ENCODE measurements around the gene CMTM6. TPM values are rescaled to one million over a fixed set of nuclear protein-coding genes. Genes with fewer than 3 reads are reported as not detected.

Gene CMTM6
- total and polyA plus RNA-seq, 10 of the 15 experiments (the other 5 are each of a cell fraction or from before 2014, with no cell fraction given) = 27.1 to 97.3 (median 61.4) TPM

- ChIA-PET CTCF (interaction anchor here (0.7 to 5.7 kb wide), 23 partner anchors 10 to 294 kb away, joined by 3 to 201 read pairs (median 5); partner anchors contain the start of genes CMTM6 and CNOT10), RAD21 (ENCODE audit: unreplicated experiment) (interaction anchor here (0.8 to 5.5 kb wide), 23 partner anchors 10 to 179 kb away, joined by 3 to 121 read pairs (median 7); partner anchors contain the start of genes CMTM6 and CMTM7), POLR2A (interaction anchor here (0.6 to 2.0 kb wide), 8 partner anchors 14 to 45 kb away, joined by 3 to 5 read pairs (median 4); no protein-coding TSS in a partner anchor), SMC1A (ENCODE audit: uncharacterized antibody, unreplicated experiment) (interaction anchor here (0.6 to 6.0 kb wide), 25 partner anchors 8 to 215 kb away, joined by 3 to 106 read pairs (median 6); partner anchors contain the start of genes CMTM6, CMTM7, CNOT10 and DYNC1LI1)
- intact Hi-C loops (cut with micrococcal nuclease; ENCODE audit: unreplicated experiment) = no loop called here
- TF ChIP-seq NR2F1 (conservative IDR thresholded peaks at IDR 0.05) = no peak
- peak; percentile 5; the same call in 1 of the 2 replicates for TF ChIP-seq FOXM1 (IDR thresholded peaks at IDR 0.05; ENCODE audit: low read depth, low read length)
- TF ChIP-seq SMARCA5 (IDR thresholded peaks at IDR 0.05) = peak; percentile 78; the same call in 1 of the 2 replicates
- no peak for TF ChIP-seq RBBP5 (conservative IDR thresholded peaks at IDR 0.05)
- TF ChIP-seq ZNF687 (IDR thresholded peaks at IDR 0.05) = no peak
- TF ChIP-seq CBFB (IDR thresholded peaks at IDR 0.05; ENCODE audit: low read depth) = no peak
- no peak for TF ChIP-seq IRF4 (IDR thresholded peaks at IDR 0.05; ENCODE audit: low read depth, low read length)
- Histone ChIP-seq H2AFZ (ENCODE audit: control insufficient read depth, low read depth, low read length) (no peak overlapping the region), H3K9me3 (replicated peaks; ENCODE audit: control insufficient read depth, insufficient read depth, low read length) (no peaks in the 10 kb centered on the region; the same call in 2 of the 3 replicates), H3K27me3 (replicated peaks in 1 of 2; ENCODE audit: control insufficient read depth in 2 of 2, insufficient read depth in 2 of 2, low read length in 1 of 2) (no peaks in the 10 kb centered on the region), H3K79me2 (ENCODE audit: control insufficient read depth, insufficient read depth, low read length) (no peaks in the 10 kb centered on the region), H4K20me1 (ENCODE audit: control insufficient read depth, insufficient read depth) (no peaks in the 10 kb centered on the region), H3K4me1 (ENCODE audit: control insufficient read depth, insufficient read depth, low read length) (peaks cover 39% of the 10 kb centered on the region), H3K4me3 (0 out of 2 replicates have a peak overlapping the region, but pooled peaks have one; percentile 1), H3K36me3 (ENCODE audit: control insufficient read depth in 2 of 2, insufficient read depth in 2 of 2, low read length in 1 of 2) (no peaks in the 10 kb centered on the region), H3K9ac (ENCODE audit: control insufficient read depth, insufficient read depth, low read length) (no peak overlapping the region; the same call in 1 of the 2 replicates), H3K27ac (ENCODE audit: control insufficient read depth, insufficient read depth) (no peak overlapping the region; the same call in 1 of the 2 replicates), H3K4me2 (ENCODE audit: control insufficient read depth, insufficient read depth) (peak overlapping the region; percentile 66)
- BruUV-seq (replicated peaks) = no TSS peak
- no peak for ATAC-seq
- WGBS (ENCODE audit: insufficient coverage, insufficient replicate concordance, low lambda C conversion rate, missing lambda C conversion rate) = 41% methylated on average over 5 of the region's 5 CpGs
- in situ Hi-C loops (cut with MboI) = loop anchor here (5.0 kb wide), 1 partner anchor 173 kb away; no protein-coding TSS in a partner anchor
- FAIRE-seq = no peak
- no peak for DNase-seq (ENCODE audit: low read depth, low spot score)
Observed at GRCh38 chr3:32470362-32470761, 32.3 kb downstream of the CMTM6 start.

Data from GM12878 (cell line).